Neural progenitor cell (in vitro differentiated cells): ENCODE results near the gene IFRD2. TPM values are rescaled to one million over a fixed set of nuclear protein-coding genes. Genes with fewer than 3 reads are reported as not detected.

Experiments
- DNase-seq: peaks from one replicate; pipeline ENCODE4 v3.0.0-alpha.2; 2016; ENCODE audit warnings: low spot score
- H2AFZ ChIP-seq: fragments of 200-600 bp; sonication (generic); replicated peaks from 2 replicates; pipeline ENCODE4 v1.6.1; 2016; ENCODE audit warnings: antibody characterized with exemption
- H3F3A ChIP-seq: fragments of 200-600 bp; sonication (generic); 2 replicates; pipeline ENCODE4 v1.6.1; 2016; ENCODE audit warnings: antibody characterized with exemption, low read depth
- H3K27ac ChIP-seq: fragments of 200-600 bp; sonication (generic); 2 replicates; pipeline ENCODE4 v1.5.1; 2016; ENCODE audit warnings: mild to moderate bottlenecking
- H3K27me3 ChIP-seq: fragments of 200-600 bp; sonication (generic); 2 replicates; pipeline ENCODE4 v1.6.1; 2016; ENCODE audit warnings: mild to moderate bottlenecking, moderate library complexity
- H3K36me3 ChIP-seq: fragments of 200-600 bp; sonication (generic); 2 replicates; pipeline ENCODE4 v1.5.1; 2016
- H3K4me1 ChIP-seq: fragments of 200-600 bp; sonication (generic); 2 replicates; pipeline ENCODE4 v1.6.1; 2016; ENCODE audit warnings: mixed run types
- H3K4me2 ChIP-seq: fragments of 200-600 bp; sonication (generic); 2 replicates; pipeline ENCODE4 v1.6.1; 2016
- H3K4me3 ChIP-seq: fragments of 200-600 bp; sonication (generic); 2 replicates; pipeline ENCODE4 v1.5.1; 2016
- H3K79me2 ChIP-seq: fragments of 200-600 bp; sonication (generic); 2 replicates; pipeline ENCODE4 v1.6.1; 2016; ENCODE audit warnings: low read depth
- H3K9ac ChIP-seq: fragments of 200-600 bp; sonication (generic); 2 replicates; pipeline ENCODE4 v1.6.1; 2016
- H3K9me3 ChIP-seq: fragments of 200-600 bp; sonication (generic); 2 replicates; pipeline ENCODE4 v1.5.1; 2016; ENCODE audit warnings: low read depth
- H4K20me1 ChIP-seq: fragments of 200-600 bp; sonication (generic); 2 replicates; pipeline ENCODE4 v1.6.1; 2016; ENCODE audit warnings: low read depth
- H3K27ac Mint-ChIP-seq: 3 replicates; pipeline ENCODE4 v1.8.0; 2021; ENCODE audit warnings: mixed read lengths
- H3K27me3 Mint-ChIP-seq: 2 replicates; pipeline ENCODE4 v1.8.0; 2022; ENCODE audit warnings: low read depth, mild to moderate bottlenecking, inconsistent platforms, moderate library complexity, mixed read lengths; ENCODE audit not compliant: insufficient read depth
- H3K36me3 Mint-ChIP-seq: 3 replicates; pipeline ENCODE4 v1.8.0; 2021; ENCODE audit warnings: mixed read lengths
- H3K4me1 Mint-ChIP-seq: 3 replicates; pipeline ENCODE4 v1.8.0; 2021; ENCODE audit warnings: mixed read lengths
- H3K4me3 Mint-ChIP-seq: 3 replicates; pipeline ENCODE4 v1.8.0; 2021; ENCODE audit warnings: mild to moderate bottlenecking, moderate library complexity, mixed read lengths
- H3K9me3 Mint-ChIP-seq: 3 replicates; pipeline ENCODE4 v1.8.0; 2020; ENCODE audit warnings: mixed read lengths
- CTCF ChIP-seq: fragments of 200-600 bp; sonication (generic); IDR thresholded peaks from 2 replicates; pipeline ENCODE4 v1.5.1; 2017; ENCODE audit warnings: antibody characterized with exemption, mild to moderate bottlenecking
- EZH2 ChIP-seq: fragments of 200-600 bp; sonication (generic); IDR thresholded peaks from 2 replicates; pipeline ENCODE4 v1.6.1; 2017; ENCODE audit warnings: antibody characterized with exemption, mild to moderate bottlenecking, moderate library complexity
- EZH2phosphoT487 ChIP-seq: fragments of 200-600 bp; sonication (generic); IDR thresholded peaks from 2 replicates; pipeline ENCODE4 v1.6.1; 2017; ENCODE audit warnings: antibody characterized with exemption
- total RNA-seq: library from RNA; depleted of rRNA; stranded (reverse); fragments of >200 nt; gene quantifications from 2 replicates; pipeline ENCODE4 v1.2.3, GENCODE V29; 2015; ENCODE audit warnings: low replicate concordance

Gene IFRD2
- total RNA-seq, 1 donor from 2014 or later = 26.4 TPM

GRCh38 chr3:50319181-50319893 is 27.1 kb upstream of the IFRD2 start:
- no peaks in the 10 kb centered on the region for H3K36me3 ChIP-seq
- H3K27ac Mint-ChIP-seq = no peak overlapping the region
- peaks cover 28% of the 10 kb centered on the region for H3K4me1 ChIP-seq
- no peak for TF ChIP-seq EZH2
- TF ChIP-seq CTCF = no peak
- no peak for TF ChIP-seq EZH2phosphoT487
- H3K4me2 ChIP-seq = peak overlapping the region; percentile 88
- no peak for DNase-seq
- no peak overlapping the region for H2AFZ ChIP-seq
- H3K27me3 Mint-ChIP-seq = peaks cover 4% of the 10 kb centered on the region
- no peak overlapping the region for H3K4me3 ChIP-seq
- no peak overlapping the region for H3K27ac ChIP-seq
- H3K4me1 Mint-ChIP-seq = peaks cover 43% of the 10 kb centered on the region
- H4K20me1 ChIP-seq = peaks cover 36% of the 10 kb centered on the region
- no peaks in the 10 kb centered on the region for H3K27me3 ChIP-seq
- peaks cover 37% of the 10 kb centered on the region for H3K79me2 ChIP-seq
- H3K4me3 Mint-ChIP-seq = peak overlapping the region; percentile 99
- H3K9me3 Mint-ChIP-seq = no peaks in the 10 kb centered on the region
- peaks cover 26% of the 10 kb centered on the region for H3F3A ChIP-seq
- H3K9me3 ChIP-seq = no peaks in the 10 kb centered on the region
- H3K9ac ChIP-seq = no peak overlapping the region
- H3K36me3 Mint-ChIP-seq = peaks cover 34% of the 10 kb centered on the region

DNA sequence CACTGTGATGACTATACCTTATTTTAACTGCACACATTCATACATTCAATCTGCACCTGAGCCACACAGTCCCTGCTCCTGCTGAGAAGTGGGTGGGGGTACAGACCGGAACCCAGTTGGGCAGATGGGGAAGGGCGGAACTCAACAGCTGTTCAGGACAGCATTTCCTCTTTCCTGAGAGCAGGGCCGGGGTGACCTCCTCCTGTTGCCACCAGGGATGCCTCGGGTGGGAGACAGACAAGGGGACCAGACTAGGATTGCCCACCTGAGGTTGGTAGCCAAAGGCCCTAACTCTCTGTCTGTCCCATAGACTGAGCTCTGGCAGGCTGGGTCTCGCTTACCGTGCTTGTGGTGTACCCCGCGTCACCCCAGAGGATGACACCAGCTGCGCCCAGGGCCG is 26.4 kb upstream of the IFRD2 start:
- peaks cover 37% of the 10 kb centered on the region for H3K79me2 ChIP-seq
- H3K4me3 ChIP-seq = no peak overlapping the region

DNA sequence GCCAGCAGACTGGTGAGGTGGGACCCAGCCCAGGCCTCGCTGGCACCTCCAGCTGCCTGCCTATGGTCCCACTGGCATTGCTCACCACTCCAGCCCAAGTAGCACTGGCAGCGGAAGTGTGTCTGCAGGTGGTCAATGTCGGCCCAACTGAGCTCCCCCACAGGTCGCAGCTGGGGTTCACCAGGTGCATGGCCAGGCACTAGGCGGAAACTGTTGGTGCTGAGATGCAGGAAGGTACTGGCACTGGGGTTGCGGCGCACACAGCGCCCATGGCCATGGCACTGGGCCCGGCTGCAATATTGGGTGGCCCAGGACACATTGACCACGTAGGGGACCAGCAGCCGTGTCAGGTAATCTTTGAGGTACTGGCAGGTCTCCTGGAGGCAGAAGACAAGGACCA is 25.9 kb upstream of the IFRD2 start:
- Mint-ChIP-seq H3K4me3 (no peak overlapping the region), H3K27ac (peak overlapping the region; percentile 83), H3K4me1 (peaks cover 36% of the 10 kb centered on the region), H3K27me3 (peaks cover 1% of the 10 kb centered on the region), H3K9me3 (peaks cover under 1% of the 10 kb centered on the region), H3K36me3 (peaks cover 41% of the 10 kb centered on the region)
- H4K20me1 ChIP-seq = peaks cover 36% of the 10 kb centered on the region
- H3K4me3 ChIP-seq = no peak overlapping the region
- TF ChIP-seq CTCF = no peak
- TF ChIP-seq EZH2 = no peak
- no peak for TF ChIP-seq EZH2phosphoT487
- no peak overlapping the region for H3K27ac ChIP-seq
- no peaks in the 10 kb centered on the region for H3K27me3 ChIP-seq
- H2AFZ ChIP-seq = no peak overlapping the region
- H3K9me3 ChIP-seq = no peaks in the 10 kb centered on the region
- H3K79me2 ChIP-seq = peaks cover 37% of the 10 kb centered on the region
- no peak overlapping the region for H3K9ac ChIP-seq
- H3F3A ChIP-seq = peaks cover 20% of the 10 kb centered on the region
- no peak for DNase-seq
- no peak overlapping the region for H3K4me2 ChIP-seq
- H3K36me3 ChIP-seq = no peaks in the 10 kb centered on the region
- peaks cover 28% of the 10 kb centered on the region for H3K4me1 ChIP-seq

More for the DNA sequence above, 26.4 kb upstream of the IFRD2 start:
- no peak for DNase-seq
- peaks cover 21% of the 10 kb centered on the region for H3F3A ChIP-seq
- H2AFZ ChIP-seq = no peak overlapping the region
- peaks cover 41% of the 10 kb centered on the region for H3K36me3 Mint-ChIP-seq
- no peaks in the 10 kb centered on the region for H3K9me3 ChIP-seq
- peak overlapping the region; percentile 88 for H3K4me2 ChIP-seq
- H3K4me1 ChIP-seq = peaks cover 28% of the 10 kb centered on the region
- peaks cover 40% of the 10 kb centered on the region for H3K4me1 Mint-ChIP-seq
- no peaks in the 10 kb centered on the region for H3K9me3 Mint-ChIP-seq
- H3K4me3 Mint-ChIP-seq = peak overlapping the region; percentile 70
- H3K27ac ChIP-seq = no peak overlapping the region
- H3K27me3 Mint-ChIP-seq = peaks cover 4% of the 10 kb centered on the region
- no peak overlapping the region for H3K9ac ChIP-seq
- H3K27ac Mint-ChIP-seq = peak overlapping the region; percentile 83
- TF ChIP-seq CTCF (no peak), EZH2phosphoT487 (no peak), EZH2 (no peak)
- no peaks in the 10 kb centered on the region for H3K36me3 ChIP-seq
- H4K20me1 ChIP-seq = peaks cover 36% of the 10 kb centered on the region
- H3K27me3 ChIP-seq = no peaks in the 10 kb centered on the region
